ENCODE data around the gene CUTA.

GRCh38 chr6:33392979-33393378, 24.9 kb downstream of the CUTA start:
- TF ChIP-seq GATA3 (IDR thresholded peaks at IDR 0.05; ENCODE audit: low read depth, low read length) = no peak
- TF ChIP-seq GATA2 (IDR thresholded peaks at IDR 0.05; ENCODE audit: low read depth, low read length) = no peak

All from SH-SY5Y (cell line).